NCI-H446 (cell line): ENCODE results near the gene CCDC51.
A peak's percentile ranks its signal among the peaks of the same experiment; 100 is the strongest.

Source experiments
- DNase-seq, 2 experiments: peaks; one replicate each; lab custom pipeline; 2025; lab: John Stamatoyannopoulos, UW

The CCDC51 gene

DNA sequence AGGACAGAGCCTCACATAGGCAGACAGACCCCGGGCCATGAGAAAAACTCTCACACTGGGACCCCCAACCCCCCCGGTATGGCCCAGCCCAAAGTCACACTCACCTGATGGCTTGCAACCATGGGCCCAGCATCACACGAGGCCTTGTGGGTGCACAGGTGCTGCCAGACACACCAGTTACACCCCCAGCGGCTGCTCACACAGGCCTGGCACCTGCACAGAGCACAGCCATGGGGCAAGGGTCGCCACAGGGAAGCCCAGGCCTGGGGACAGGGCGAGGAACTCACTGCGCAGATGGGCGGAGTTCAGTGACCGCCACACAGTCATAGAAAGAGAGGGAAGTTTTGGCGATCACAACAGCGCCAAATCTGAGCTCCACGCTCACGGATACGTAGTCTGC is 19.4 kb downstream of the CCDC51 start:
- no peak for DNase-seq

DNA sequence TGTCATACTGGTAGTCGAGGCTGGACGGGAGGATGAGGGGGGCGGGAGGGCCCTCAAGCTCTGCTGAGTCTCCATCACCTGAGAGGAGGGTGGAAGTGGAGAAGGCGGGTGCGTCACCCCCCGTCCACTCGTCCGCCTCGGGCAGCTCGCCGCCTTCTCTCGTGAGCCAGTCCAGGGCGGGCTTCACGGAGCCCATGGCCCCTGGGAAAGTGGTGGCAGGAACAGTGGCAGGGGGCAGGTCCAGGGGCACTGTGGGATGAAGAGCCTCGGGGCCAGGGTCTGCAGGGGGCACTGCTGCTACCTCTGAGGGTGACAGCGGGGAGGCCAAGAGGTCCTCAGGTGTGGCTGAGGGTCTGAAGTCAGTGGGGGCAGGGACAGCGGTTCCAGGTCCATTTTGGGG is 20.3 kb downstream of the CCDC51 start:
- no peak for DNase-seq

DNA sequence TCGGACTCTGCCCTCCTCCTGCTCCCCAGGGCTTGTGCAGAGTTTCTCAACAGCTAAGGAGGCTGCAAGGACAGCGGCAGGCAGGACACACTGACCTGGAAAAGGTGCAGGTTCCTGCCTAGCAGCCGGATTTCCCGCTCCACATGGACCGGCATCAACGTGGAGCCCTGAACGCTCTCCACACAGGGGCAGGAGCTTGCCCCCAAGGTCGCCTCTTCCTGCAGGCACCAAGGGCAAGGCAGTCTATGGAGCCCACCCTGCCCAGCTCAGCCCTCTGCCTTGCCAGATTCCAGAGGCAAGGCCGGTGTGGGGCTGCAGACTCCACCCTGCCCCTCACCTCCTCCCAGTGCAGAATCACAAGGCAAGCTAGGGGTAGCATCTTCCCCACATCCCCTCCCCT is 20.8 kb downstream of the CCDC51 start:
- no peak for DNase-seq

DNA sequence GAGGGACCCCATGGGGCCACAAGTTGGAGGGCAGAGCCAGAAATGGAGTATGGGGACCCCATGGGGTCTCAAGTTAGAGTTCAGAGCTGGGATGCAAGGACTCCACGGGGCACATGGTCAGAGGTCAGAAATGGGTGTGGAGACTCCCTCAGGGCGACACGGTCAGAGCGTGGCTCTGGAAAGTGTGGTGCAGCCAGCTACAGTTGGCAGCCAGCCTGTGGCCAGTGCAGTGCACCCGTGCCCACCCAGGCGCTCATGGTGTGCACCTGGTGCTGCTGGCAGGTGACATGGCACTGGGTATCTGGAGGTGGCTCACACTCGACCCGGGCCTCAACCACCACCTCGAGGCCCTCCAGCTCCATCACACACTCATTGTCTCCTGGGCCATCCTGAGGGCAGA is 21.3 kb downstream of the CCDC51 start:
- no peak for DNase-seq

GRCh38 chr3:48418140-48418539 is 21.8 kb downstream of the CCDC51 start:
- DNase-seq: no peak

DNA sequence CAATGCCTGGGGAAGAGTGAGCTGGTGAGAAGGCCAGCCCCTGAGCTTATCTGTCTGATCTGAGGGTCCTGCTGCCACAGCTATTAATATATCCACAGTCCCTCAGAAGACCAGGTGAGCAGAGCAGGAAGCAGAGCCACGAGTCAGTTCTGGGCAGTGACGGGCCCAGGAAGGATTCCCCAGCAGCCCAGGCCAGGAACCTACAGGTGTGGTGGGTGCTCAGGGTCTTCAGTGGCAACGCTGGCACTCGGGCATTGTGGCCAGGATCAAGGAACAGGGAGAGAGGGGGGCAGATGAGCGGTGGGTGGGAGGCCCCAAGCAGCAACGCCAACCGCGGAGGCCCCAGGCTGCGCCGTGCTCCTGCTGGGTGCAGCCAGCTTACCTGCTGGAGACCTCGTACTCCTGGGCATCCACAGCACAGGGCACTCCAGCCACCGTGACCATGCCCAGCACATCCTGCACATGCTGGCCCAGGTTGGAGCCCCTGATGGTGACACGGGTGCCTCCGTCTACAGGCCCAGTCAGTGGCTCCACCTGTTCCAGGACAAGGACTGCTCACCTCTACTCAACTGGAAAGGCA is 22.3 kb downstream of the CCDC51 start:
- DNase-seq: no peak

- DNase-seq: no peak
Observed at GRCh38 chr3:48416546-48416945, 23.4 kb downstream of the CCDC51 start.

GRCh38 chr3:48416091-48416505 is 23.8 kb downstream of the CCDC51 start:
- DNase-seq: no peak

DNA sequence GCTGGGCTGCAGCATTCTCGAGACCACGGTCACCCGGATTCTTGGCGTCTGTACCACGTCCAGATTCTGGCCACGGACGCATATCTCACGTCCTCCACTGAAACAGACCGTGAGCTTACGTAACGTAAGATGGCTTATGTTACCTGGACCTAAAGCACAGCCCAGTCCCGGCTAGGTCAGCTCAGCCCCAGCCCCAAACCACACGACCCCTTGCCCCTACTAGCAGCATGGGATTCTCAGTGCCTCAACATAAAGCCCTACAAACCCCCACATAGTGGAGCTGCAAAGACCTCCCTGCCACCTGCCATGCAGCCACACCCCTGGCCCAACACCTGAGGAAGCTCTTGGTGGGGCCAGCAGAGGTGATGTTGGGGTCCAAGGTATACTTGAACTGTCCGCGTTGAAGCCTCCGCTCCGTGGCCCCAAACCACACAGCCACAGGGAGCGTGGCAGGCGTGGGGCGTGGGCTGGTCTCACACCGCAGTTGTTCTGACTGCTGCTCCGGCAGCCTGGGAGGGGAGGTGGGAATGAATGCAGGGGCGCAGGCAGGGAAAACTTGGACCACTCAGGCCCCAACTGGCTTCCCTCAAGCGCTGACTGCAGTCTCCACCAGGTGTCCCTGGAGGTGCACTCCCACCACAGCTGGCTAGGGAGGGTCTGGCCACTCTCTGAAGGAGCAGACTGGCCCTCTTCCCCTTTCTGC is 24.5 kb downstream of the CCDC51 start:
- no peak for DNase-seq

GRCh38 chr3:48414376-48415250 is 25.3 kb downstream of the CCDC51 start:
- peak in 1 of 2 experiments; percentile 3 for DNase-seq

DNA sequence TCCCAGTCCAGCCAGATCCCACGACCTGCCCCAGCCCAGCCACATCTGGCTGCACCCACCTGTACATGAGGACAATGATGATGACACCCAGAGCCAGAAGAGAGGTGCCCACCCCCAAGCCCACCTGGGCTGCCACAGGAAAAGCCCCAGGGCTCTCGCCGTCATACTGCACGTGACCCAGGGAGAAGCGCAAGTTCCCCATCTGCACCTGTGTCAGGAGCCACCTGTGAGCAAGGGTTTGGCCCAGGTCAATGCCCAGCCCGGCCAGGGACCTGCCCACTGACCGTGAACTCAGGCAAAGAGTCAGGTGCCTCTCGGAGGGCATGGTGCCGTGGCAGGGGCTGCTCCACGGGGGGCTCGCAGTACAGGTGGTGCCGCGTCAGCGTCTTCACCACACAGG is 26.3 kb downstream of the CCDC51 start:
- DNase-seq: no peak

DNA sequence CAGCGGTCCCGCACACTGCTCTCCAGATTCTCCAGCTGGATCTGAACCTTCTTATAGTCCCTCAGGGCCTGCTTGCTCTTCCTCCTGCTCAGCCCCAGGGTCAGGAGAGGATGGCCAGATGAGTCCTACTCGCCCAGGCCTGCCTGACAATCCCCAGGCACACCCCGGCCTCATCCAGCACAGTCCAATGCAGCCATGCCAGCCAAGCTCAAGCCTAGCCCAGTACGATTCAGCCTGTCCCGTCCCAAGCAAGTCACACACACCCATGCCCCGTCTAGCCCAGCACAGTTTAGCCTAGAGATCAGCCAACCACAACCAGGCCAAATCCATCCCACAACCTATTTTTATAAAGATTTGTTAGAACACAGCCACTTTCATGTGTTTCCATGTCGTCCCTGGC is 26.8 kb downstream of the CCDC51 start:
- no peak for DNase-seq

- no peak for DNase-seq
Observed at GRCh38 chr3:48412375-48413001, 27.4 kb downstream of the CCDC51 start.

- DNase-seq: no peak
Observed at GRCh38 chr3:48411606-48412374, 28.1 kb downstream of the CCDC51 start.

DNA sequence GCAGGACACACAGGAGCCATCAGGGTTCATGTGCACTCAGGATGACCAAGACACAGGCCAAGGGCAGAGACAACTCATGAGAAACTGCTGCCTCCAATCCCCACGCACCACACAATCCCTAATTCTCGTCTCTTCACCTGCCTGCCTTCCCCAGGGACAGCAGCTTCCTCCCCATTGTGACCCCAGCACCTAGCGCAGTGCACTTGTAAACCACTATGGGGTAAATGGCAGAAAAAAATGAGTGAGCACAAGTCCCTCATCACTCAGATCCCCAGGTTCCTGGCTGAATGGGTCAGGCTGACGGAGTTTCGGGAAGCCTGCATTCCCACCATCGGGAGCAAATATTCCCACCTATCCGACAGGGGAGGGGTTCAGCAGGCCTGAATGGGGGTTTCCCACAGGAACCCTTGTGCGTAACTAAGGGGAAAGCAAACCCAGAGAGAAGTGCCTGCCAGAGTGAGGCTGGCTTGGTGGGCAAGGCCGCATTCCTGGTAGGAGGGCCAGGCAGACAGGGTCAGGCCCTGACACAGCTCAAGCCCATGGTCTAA is 28.8 kb downstream of the CCDC51 start:
- DNase-seq: no peak

DNA sequence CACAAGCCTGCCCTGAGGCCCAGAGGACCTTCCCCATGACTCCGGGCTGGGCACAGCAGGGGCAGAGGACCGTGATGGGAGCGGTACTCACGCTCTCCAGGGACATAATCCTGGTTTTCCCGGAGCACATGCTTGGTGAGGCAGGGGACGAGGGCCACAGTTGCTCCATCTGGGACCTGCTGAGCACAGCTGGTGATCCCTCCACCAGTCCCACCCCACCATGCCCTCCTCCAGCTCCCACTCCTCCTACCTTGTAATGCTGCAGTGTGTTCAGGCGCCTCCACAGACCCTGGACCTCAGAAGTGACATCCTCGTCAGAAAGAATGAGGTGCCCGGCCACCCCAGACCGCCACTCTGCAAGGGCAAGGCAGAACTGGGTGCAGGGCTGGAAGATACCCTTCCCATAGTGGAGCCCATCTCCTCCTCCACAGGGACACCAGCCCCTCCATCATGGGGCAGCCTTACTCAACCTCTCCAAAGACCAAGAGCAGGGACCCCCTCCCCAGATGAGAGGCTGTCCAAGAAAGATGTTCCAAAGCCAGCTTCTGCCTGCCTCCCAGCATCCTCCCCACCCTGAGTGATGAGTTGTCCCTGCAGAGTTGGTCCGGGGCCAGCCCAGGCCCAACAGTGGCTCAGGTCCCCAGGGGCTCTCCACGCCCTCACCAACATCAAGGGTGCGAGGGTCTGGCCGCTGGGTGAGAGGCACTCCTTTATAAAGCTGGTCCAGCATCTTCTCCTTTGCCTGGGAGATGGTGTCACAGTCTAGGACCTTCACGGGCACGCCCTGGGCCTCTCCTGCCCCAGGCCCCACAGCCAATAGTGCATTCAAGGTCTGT is 29.5 kb downstream of the CCDC51 start:
- no peak for DNase-seq

DNA sequence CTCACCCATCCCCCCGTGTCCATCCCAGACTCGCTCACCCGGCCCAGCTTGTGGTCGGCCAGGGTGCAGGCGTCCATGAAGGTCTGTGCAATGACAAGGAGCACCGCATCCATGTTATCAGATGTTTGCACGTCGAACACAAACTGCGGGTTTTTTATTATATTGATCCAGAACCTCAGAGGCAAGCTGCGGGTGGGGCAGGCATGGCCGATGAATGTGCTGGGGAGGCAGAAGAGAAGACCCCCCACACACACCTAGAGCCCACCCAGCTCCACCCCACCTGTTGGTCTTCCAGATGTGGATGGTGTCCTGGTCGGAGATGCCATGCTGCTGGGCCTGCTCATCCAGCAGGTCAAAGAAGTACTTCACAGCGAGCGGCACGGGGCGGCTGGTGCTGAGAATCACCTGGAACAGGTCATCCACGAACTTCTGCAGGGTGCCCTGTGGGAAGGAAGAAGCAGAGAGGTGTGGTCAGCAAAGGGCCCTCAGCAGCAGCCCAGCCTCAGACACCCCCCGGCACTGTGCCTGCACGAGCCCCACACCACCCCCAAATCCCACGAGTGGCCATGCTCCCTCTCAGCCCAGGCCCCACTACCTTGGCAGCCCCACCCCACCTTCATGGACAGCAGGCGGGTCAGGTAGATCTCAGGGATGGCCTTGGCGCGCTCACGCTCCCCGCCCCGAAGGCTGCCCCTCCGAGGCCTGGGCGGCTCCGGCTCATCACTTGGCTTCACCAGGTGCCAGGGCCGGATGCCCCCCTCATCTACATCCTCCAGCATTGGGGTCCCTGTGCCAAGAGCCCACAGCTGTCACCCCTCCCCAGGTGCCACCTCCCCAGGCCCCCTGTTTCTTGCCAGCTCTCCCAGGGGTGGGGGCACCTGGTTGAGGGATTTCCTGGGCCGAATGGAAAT is 30.4 kb downstream of the CCDC51 start:
- DNase-seq: no peak

- no peak for DNase-seq
Observed at GRCh38 chr3:48408823-48409281, 31.1 kb downstream of the CCDC51 start.

- DNase-seq: no peak
Observed at GRCh38 chr3:48407542-48408099, 32.3 kb downstream of the CCDC51 start.
